ES-I3 (cell line): ENCODE data around the gene MTTP.

ENCODE experiments used
- H3K36me3 ChIP-seq: 2 replicates; pipeline ENCODE4 v1.6.1; 2013; ENCODE audit warnings: mild to moderate bottlenecking, low read length, control low read depth, moderate library complexity; ENCODE audit not compliant: insufficient read depth
- H3K4me1 ChIP-seq: 2 replicates; pipeline ENCODE4 v1.6.1; 2013; ENCODE audit warnings: mild to moderate bottlenecking, control low read depth, low read length; ENCODE audit not compliant: insufficient read depth
- H3K9ac ChIP-seq: 2 replicates; pipeline ENCODE4 v1.6.1; 2013; ENCODE audit warnings: low read depth, mild to moderate bottlenecking, low read length, moderate library complexity
- H3K9me3 ChIP-seq: 2 replicates; pipeline ENCODE4 v1.6.1; 2013; ENCODE audit warnings: mild to moderate bottlenecking, low read length, moderate library complexity; ENCODE audit not compliant: control insufficient read depth, insufficient read depth

MTTP gene

DNA sequence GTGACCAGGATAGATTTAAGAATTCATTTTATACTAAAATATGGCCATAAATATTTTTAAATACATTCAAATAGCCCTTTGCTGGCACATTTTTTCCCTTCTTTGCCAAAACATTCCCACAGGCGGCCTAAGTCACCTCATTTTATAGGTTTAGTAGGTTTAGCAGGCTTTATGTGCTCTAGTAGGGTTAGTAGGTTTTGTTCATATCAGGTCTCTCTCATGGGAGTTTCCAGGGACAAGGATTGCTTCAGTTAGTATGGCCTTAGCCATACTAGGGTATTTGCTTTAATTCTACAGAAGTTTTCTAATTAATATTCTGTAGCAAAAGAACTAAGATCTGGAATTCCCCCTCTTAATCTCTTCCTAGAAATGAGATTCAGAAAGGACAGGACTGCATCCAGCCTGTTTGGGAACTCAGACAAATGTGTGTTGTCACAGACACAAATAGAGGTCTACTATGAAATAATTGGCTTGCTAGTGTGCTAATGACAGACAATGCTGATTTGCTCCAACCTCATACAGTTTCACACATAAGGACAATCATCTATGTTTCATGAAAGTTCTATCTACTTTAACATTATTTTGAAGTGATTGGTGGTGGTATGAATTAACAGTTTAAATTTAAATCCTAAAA lies 772 bp upstream of the MTTP start:
- H3K9ac ChIP-seq, result no peak overlapping the region
- no peaks in the 10 kb centered on the region for H3K9me3 ChIP-seq
- no peaks in the 10 kb centered on the region for H3K36me3 ChIP-seq
- peaks cover 7% of the 10 kb centered on the region for H3K4me1 ChIP-seq

DNA sequence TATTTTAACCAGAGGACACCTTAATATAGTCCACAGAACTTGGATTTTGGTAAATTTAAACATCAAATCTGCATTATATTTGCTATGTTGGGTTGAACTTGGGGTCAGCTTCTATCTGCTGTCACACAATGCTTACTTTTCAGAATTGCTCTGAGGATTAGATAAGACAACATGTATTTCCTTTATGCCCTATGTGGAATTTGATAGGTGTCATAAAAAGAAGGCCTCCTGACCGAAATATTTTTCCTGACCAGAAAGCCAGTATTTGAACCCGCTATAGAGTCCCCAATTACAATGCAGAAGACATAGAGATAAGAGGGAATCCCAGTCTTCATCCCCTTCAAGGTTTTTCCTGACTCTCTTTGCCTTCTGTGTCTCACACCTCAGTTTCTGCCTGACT lies 4.1 kb downstream of the MTTP start:
- H3K36me3 ChIP-seq, result no peaks in the 10 kb centered on the region
- no peak overlapping the region for H3K9ac ChIP-seq
- H3K4me1 ChIP-seq, result peaks cover 7% of the 10 kb centered on the region
- no peaks in the 10 kb centered on the region for H3K9me3 ChIP-seq

DNA sequence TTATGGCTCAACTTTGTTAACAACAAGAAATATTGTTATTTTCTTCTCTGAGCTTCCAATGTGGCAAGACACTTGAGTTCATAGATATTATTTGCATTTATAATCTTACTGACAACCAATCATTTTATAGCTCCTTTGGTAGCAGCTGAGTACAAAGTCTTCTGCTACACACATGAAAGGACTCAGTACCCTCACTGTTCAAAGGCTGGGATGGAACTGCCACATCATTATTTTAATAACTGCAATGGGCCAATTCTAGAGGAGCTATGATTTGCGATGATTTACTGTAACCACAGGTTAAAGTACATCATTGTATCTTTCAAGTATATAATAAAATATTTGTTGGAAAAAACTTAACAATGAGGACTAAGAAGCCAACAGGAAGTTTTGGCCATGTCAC lies 10.9 kb downstream of the MTTP start:
- Histone ChIP-seq H3K9ac (no peak overlapping the region), H3K36me3 (no peaks in the 10 kb centered on the region), H3K9me3 (no peaks in the 10 kb centered on the region)

DNA sequence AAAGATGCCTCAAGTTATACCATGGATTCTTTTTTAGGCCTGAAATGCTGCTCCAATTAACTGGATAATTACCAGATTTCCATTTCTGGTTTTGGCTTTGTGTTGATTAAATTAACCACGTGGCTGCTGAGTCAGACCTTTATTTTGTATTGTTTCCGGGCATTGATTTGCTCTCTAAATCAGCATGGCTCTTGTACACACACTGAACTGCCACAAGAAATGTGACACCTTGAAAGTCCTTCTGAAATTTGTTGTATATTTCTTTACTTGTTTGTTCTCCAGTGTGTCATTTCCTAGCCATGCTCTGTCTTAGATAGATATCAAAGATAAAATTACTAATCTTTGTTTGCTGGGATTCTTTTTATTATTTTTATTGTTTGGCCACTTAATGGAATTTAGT lies 11.7 kb downstream of the MTTP start:
- Histone ChIP-seq H3K9ac (no peak overlapping the region), H3K9me3 (no peaks in the 10 kb centered on the region), H3K36me3 (no peaks in the 10 kb centered on the region), H3K4me1 (no peaks in the 10 kb centered on the region)

More for the DNA sequence above, 10.9 kb downstream of the MTTP start:
- no peaks in the 10 kb centered on the region for H3K4me1 ChIP-seq

DNA sequence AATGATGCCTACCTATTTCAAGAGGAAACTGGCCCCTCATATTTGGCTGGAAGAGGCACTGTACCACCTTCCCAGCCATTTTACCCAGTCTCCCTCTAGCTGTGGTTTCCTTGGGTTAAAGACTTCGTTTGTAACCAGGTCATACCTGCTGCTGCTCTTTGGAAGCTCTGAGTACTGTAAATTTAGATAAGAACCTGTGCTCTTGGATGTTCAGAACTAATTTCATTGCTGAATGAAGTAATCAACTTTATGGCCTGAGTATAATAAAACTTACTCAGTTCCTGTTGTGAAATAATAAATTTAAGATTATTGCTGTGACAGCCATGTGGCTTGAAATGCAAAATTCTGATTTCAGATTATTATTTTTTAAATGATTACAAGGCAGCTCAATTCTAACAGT lies 12.2 kb downstream of the MTTP start:
- Histone ChIP-seq H3K9ac (no peak overlapping the region), H3K9me3 (no peaks in the 10 kb centered on the region), H3K4me1 (no peaks in the 10 kb centered on the region), H3K36me3 (no peaks in the 10 kb centered on the region)

DNA sequence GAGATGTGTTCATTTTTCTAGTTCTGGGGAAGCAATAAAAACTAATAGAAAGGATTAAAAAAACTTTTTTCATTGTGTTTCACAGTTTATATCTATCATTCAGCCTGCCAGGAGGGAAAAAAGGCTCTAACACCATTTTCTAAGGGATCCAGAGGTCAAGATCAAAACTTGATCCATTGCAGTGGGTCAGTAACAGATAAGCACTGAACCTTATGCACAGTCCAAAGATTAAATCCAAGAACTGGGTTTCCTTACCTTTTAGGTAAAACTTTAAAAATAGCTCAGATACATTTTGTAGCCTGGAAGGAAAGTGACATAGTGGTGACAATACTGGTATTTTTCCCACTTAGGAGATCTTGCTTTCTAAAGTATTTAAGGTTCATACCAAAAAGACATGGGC lies 12.7 kb downstream of the MTTP start:
- no peak overlapping the region for H3K9ac ChIP-seq
- no peaks in the 10 kb centered on the region for H3K36me3 ChIP-seq
- H3K4me1 ChIP-seq, result no peaks in the 10 kb centered on the region
- H3K9me3 ChIP-seq, result no peaks in the 10 kb centered on the region

DNA sequence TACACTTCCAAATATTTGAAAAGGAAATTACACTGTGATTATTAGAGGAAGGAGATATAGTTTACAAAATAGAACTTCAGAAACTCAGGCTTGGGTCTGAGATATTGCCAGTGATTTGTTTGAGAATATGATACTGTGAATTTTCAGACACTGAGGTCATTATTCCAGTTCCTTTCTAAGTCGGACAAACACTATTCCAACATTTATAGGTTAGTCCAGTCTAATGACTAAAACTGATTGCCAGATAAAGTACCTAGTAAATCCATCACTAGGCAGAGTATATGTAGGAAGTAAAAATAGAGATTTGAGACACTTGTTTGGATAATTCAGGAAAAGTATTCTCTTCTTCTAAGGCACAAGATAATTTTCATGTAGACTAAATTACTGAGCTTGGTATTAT lies 13.2 kb downstream of the MTTP start:
- Histone ChIP-seq H3K9ac (no peak overlapping the region), H3K9me3 (no peaks in the 10 kb centered on the region), H3K4me1 (no peaks in the 10 kb centered on the region), H3K36me3 (no peaks in the 10 kb centered on the region)

DNA sequence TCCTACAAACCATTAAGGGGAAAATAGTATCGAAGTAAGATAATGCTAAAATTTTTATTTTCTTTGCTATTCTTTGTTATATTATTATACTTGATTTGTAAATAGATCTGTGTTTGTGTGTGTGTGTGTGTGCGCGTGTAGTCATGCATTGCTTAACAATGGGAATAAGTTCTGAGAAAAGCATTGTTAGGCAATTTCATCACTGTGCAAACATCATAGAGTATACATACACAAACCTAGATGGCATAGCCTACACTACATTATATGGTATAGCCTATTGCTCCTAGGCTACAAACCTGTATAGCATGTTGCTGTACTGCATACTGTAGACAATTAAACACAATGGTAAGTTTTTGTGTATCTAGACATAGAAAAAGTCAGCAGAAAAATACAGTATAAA lies 17.1 kb downstream of the MTTP start:
- no peaks in the 10 kb centered on the region for H3K9me3 ChIP-seq
- no peak overlapping the region for H3K9ac ChIP-seq
- H3K4me1 ChIP-seq, result no peaks in the 10 kb centered on the region
- no peaks in the 10 kb centered on the region for H3K36me3 ChIP-seq

DNA sequence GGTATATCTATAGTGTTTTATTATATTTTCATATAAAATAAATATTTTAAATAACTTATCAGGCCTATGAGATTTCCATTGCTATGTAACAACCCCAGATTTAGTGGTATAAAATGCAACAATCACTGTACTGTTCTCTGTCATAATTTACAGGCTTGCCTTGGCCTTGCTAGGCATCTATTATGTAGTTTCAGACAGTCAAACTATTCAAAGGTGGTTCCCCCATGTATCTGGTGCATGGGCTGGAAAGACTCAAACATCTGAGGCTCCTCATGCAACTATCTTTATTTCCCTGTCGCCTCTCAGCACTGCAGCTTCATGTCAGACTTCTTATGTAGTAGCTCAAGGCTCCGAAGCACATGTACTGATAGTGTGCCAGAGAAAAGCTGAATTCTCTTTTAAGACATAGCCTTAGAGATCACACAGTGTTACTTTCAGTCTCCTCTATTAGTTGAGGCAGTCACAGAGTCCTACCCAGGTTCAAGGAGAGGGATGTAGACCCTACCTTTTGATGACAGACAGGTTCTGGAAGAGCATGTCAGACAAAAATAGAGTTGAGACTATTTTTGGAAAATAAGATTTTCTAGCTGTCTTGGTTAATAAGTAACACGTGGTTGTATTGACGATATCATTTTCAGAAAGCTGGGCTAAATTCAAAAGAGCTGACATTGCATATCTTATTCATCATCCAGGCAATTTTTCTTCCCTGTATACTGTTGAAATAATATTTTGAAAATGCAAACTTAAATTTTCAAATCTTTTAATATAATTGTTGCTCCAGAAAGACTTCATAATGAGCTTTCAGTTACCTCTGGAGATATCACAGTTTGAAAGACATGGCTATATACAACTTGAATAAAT lies 19.4 kb downstream of the MTTP start:
- H3K9ac ChIP-seq, result no peak overlapping the region
- no peaks in the 10 kb centered on the region for H3K4me1 ChIP-seq
- H3K9me3 ChIP-seq, result no peaks in the 10 kb centered on the region
- no peaks in the 10 kb centered on the region for H3K36me3 ChIP-seq

DNA sequence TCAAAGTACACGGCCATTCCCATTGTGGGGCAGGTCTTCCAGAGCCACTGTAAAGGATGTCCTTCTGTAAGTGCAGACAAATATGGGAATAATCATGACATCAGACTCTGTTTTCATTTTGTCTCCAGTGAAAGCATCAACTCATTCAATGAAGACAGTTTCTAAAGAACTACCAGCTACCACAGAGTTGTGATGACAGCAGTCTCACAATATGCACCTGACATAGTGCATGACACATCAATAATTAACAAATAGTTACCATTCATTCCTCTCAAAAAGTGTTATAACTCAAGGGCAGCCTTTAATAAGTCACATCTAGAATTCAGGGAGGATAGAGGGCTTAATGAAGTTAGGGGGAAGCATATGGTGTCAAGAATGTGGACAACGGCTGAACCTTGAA lies 20.2 kb downstream of the MTTP start:
- Histone ChIP-seq H3K4me1 (no peaks in the 10 kb centered on the region), H3K36me3 (no peaks in the 10 kb centered on the region), H3K9ac (no peak overlapping the region), H3K9me3 (no peaks in the 10 kb centered on the region)

DNA sequence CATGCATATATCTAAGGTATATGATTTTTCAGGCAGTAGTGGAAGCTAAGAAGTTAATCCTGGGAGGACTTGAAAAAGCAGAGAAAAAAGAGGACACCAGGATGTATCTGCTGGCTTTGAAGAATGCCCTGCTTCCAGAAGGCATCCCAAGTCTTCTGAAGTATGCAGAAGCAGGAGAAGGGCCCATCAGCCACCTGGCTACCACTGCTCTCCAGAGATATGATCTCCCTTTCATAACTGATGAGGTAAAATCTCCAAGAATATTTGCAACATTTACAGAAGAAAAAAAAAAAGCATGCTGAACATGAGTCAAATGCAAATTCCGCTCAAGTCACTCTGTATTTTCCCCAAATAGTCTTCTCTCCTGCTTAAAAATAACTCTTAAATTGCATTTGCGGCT lies 32.1 kb downstream of the MTTP start:
- Histone ChIP-seq H3K4me1 (no peaks in the 10 kb centered on the region), H3K9me3 (no peaks in the 10 kb centered on the region), H3K36me3 (no peaks in the 10 kb centered on the region), H3K9ac (no peak overlapping the region)

DNA sequence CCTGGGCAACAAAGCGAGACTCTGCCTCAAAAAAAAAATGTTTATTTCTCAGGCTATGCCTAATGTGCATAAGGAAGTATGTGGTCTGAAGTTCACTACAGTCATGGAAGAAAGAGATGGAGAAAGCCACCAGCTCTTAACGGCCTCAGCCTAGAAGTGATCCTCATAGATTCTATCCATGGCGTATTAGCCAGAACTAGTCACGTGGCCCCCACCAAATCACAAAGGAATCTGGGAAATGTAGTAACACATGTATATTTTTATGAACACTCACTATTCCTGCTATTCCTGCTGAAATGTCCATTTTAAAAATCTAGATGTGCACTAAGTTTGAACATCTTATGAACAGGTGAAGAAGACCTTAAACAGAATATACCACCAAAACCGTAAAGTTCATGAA lies 33.8 kb downstream of the MTTP start:
- no peaks in the 10 kb centered on the region for H3K9me3 ChIP-seq
- H3K4me1 ChIP-seq, result peaks cover 8% of the 10 kb centered on the region; the same call in 1 of the 2 replicates
- H3K9ac ChIP-seq, result no peak overlapping the region
- H3K36me3 ChIP-seq, result no peaks in the 10 kb centered on the region

DNA sequence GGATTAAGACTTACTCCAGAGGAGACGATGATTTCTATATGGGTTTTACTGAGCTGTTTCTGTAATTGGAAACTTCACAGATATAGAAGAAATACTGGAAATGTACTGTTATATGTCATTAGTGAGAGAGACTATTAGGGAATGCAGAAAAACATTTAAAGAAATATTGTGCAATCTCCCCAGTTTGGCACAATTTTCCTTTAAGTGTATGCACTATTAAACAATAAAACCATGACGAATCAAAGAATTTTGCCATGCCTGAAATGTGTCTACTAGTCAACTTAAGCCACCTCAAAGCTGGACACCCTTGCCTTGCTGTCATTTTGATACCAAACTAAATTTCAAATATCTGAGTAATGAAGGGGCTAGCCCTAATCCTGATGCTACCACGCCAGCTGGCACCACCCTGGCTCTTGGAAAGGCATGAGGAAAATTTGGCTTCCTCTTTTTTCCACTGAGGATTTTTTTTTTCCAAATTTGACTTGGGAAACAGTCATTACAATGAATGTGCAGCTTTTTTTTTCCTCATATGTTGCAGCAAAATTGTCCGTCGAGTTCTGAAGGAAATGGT lies 36.1 kb downstream of the MTTP start:
- no peak overlapping the region for H3K9ac ChIP-seq
- peaks cover 8% of the 10 kb centered on the region; the same call in 1 of the 2 replicates for H3K4me1 ChIP-seq
- H3K9me3 ChIP-seq, result no peaks in the 10 kb centered on the region
- H3K36me3 ChIP-seq, result no peaks in the 10 kb centered on the region

DNA sequence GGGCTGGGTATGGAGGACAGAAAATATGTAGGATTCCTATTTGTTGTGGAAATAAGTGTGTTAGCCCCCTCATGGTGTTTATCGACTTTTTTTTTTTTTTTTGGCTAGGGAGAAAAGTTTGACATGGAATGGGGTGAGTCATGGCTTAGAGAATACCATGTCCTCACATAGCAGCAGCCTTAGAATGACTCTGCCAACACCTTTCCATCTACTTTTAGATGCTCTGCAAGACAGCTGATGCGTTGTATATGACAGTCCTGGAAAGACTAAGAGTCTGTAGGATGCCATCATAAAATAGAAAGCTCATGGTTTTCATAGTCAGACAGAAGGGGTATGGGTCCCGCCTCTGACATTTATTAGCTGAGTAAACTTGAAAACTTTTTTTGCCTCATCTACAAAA lies 37.7 kb downstream of the MTTP start:
- Histone ChIP-seq H3K9ac (no peak overlapping the region), H3K9me3 (no peaks in the 10 kb centered on the region), H3K4me1 (peaks cover 8% of the 10 kb centered on the region; the same call in 1 of the 2 replicates), H3K36me3 (no peaks in the 10 kb centered on the region)

DNA sequence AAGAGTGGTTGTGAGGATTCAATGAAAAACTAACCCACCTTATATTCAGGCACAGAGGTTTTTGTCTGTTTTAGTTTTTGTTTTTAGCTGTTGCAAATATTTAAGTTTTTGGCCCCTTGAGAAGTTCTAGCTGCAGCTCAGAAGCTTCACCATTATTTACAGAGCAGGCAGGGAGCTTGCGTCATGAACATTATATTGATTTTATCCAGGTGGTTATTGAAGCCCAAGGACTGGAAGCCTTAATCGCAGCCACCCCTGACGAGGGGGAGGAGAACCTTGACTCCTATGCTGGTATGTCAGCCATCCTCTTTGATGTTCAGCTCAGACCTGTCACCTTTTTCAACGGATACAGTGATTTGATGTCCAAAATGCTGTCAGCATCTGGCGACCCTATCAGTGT lies 38.1 kb downstream of the MTTP start:
- H3K36me3 ChIP-seq, result no peaks in the 10 kb centered on the region
- no peak overlapping the region for H3K9ac ChIP-seq
- no peaks in the 10 kb centered on the region for H3K9me3 ChIP-seq
- H3K4me1 ChIP-seq, result peaks cover 8% of the 10 kb centered on the region; the same call in 1 of the 2 replicates
